T-cell (primary cell): Measurements from ENCODE around the gene ZNF678. TPM values are rescaled to one million over a fixed set of nuclear protein-coding genes. Genes with fewer than 3 reads are reported as not detected.
A peak's percentile ranks its signal among the peaks of the same experiment; 100 is the strongest.

ENCODE experiments used
- ATAC-seq, 4 experiments: fragments of 200-7000 bp in 3 of 4; fragments of 150-1000 bp in 1 of 4; cut with Tn5 transposase; replicated peaks in 1 of 4; 1 replicate in 3 of 4; 2 replicates in 1 of 4; pipeline ENCODE4 v1.10.0; 2021; ENCODE audit warnings: moderate library complexity in 3 of 4, mild to moderate bottlenecking in 2 of 4, moderate number of reproducible peaks in 1 of 4
- CTCF ChIA-PET, 2 donors: fragments of 300-600 bp; sonication (Branson Sonifier 250); formaldehyde crosslinking; loops; one replicate each; lab custom pipeline; 2022; ENCODE audit warnings: antibody characterized with exemption in 2 of 2; lab: Charles Lee
- POLR2A ChIA-PET, 2 donors: fragments of 300-600 bp; sonication (Branson Sonifier 250); formaldehyde crosslinking; loops; one replicate each; lab custom pipeline; 2022; ENCODE audit warnings: antibody characterized with exemption in 2 of 2; lab: Charles Lee
- DNase-seq, 35 experiments: peaks; one replicate each; pipeline versions ENCODE4 v3.0.0 to v3.0.0-alpha.2; 2013 to 2023
- H3K27ac ChIP-seq: one replicate; pipeline ENCODE4 v1.5.1; 2013; ENCODE audit warnings: low read length
- H3K27me3 ChIP-seq, 2 experiments: replicated peaks in 1 of 2; 1 replicate in 1 of 2; 2 replicates in 1 of 2; pipeline versions ENCODE4 v1.6.1 to v1.7.0; 2013; ENCODE audit warnings: low read length in 1 of 2, mixed read lengths in 1 of 2; ENCODE audit not compliant: control insufficient read depth in 2 of 2, insufficient read depth in 2 of 2; ENCODE audit errors: extremely low read depth in 1 of 2
- H3K36me3 ChIP-seq, 2 donors: 1 replicate in 1 of 2; 2 replicates in 1 of 2; pipeline versions ENCODE4 v1.6.1 to v1.7.0; 2013; ENCODE audit warnings: low read length in 1 of 2; ENCODE audit not compliant: control insufficient read depth in 2 of 2, insufficient read depth in 1 of 2; ENCODE audit errors: extremely low read depth in 1 of 2
- H3K4me1 ChIP-seq, 2 experiments: 1 replicate in 1 of 2; 2 replicates in 1 of 2; pipeline versions ENCODE4 v1.6.1 to v1.7.0; 2013; ENCODE audit warnings: low read length in 2 of 2, mixed read lengths in 1 of 2; ENCODE audit not compliant: insufficient read depth in 2 of 2, control insufficient read depth in 1 of 2; ENCODE audit errors: extremely low read depth in 1 of 2
- H3K4me3 ChIP-seq, 2 donors: 1 replicate in 1 of 2; 2 replicates in 1 of 2; pipeline versions ENCODE4 v1.5.1 to v1.7.0; 2013; ENCODE audit warnings: mild to moderate bottlenecking in 2 of 2, low read length in 1 of 2, moderate library complexity in 1 of 2; ENCODE audit not compliant: control insufficient read depth in 1 of 2; ENCODE audit errors: extremely low read depth in 1 of 2
- H3K9me3 ChIP-seq: 2 replicates; pipeline ENCODE4 v1.7.0; 2013
- H3K27ac Mint-ChIP-seq, 2 donors: one replicate each; pipeline ENCODE4 v1.8.0; 2020 to 2021; ENCODE audit warnings: mild to moderate bottlenecking in 2 of 2, mixed read lengths in 2 of 2
- H3K27me3 Mint-ChIP-seq, 2 donors: one replicate each; pipeline ENCODE4 v1.8.0; 2021 to 2022; ENCODE audit warnings: mixed read lengths in 2 of 2
- H3K36me3 Mint-ChIP-seq: one replicate; pipeline ENCODE4 v1.8.0; 2021; ENCODE audit warnings: mixed read lengths
- H3K4me1 Mint-ChIP-seq, 3 donors: one replicate each; pipeline ENCODE4 v1.8.0; 2020 to 2022; ENCODE audit warnings: mixed read lengths in 3 of 3, mild to moderate bottlenecking in 1 of 3
- H3K4me3 Mint-ChIP-seq, 3 donors: one replicate each; pipeline ENCODE4 v1.8.0; 2020 to 2022; ENCODE audit warnings: mild to moderate bottlenecking in 3 of 3, mixed read lengths in 3 of 3, moderate library complexity in 3 of 3
- H3K9me3 Mint-ChIP-seq, 3 donors: one replicate each; pipeline ENCODE4 v1.8.0; 2020 to 2022; ENCODE audit warnings: mixed read lengths in 3 of 3
- WGBS: methylation state at CpG from one replicate; pipeline ENCODE4 v1.1.5; 2013; ENCODE audit warnings: missing lambda C conversion rate; ENCODE audit not compliant: insufficient coverage; 5-methylcytosine and 5-hydroxymethylcytosine counted together
- total RNA-seq, 35 experiments: library from RNA in 6 of 35; stranded (reverse) in 6 of 35; fragments of 120-200 nt in 1 of 35; gene quantifications; one replicate each; pipeline versions ENCODE4 v1.2.1 to v1.2.4 and lab custom pipeline; 2013 to 2026

The ZNF678 gene
- total RNA-seq, 5 donors from 2014 or later (not counting 1 experiment from before 2014, with no cell fraction given) = 7.2 to 8.8 (median 7.4) TPM

- Histone ChIP-seq H3K36me3 (no peaks in the 10 kb centered on the region), H3K9me3 (no peaks in the 10 kb centered on the region), H3K4me1 (peaks cover 0 to 19% of the 10 kb centered on the region in 2 experiments), H3K4me3 (no peak overlapping the region), H3K27me3 (peaks cover 0 to 7% of the 10 kb centered on the region in 2 experiments), H3K27ac (no peak overlapping the region)
- peaks cover 5 to 7% (median 6%) of the 10 kb centered on the region in 3 donors for H3K4me1 Mint-ChIP-seq
- H3K36me3 Mint-ChIP-seq = no peaks in the 10 kb centered on the region
- no peak overlapping the region for H3K27ac Mint-ChIP-seq
- H3K4me3 Mint-ChIP-seq = peak overlapping the region in 2 of 3 donors; percentile 49 to 62
- CTCF ChIA-PET = interaction anchor here (0.7 to 1.0 kb wide), 3 partner anchors 9 to 932 kb away, joined by 3 read pairs; no protein-coding TSS in a partner anchor
- ATAC-seq = no peak
- 84% methylated on average over 4 of the region's 5 CpGs for WGBS
- no peak for DNase-seq
- peaks cover 0 to 2% (median 0%) of the 10 kb centered on the region in 3 donors for H3K9me3 Mint-ChIP-seq
- POLR2A ChIA-PET = interaction anchor here in 1 of 2 donors (0.8 kb wide), 1 partner anchor 166 kb away, joined by 3 read pairs; no protein-coding TSS in a partner anchor
- peaks cover 3 to 6% of the 10 kb centered on the region in 2 donors for H3K27me3 Mint-ChIP-seq
Observed at GRCh38 chr1:227540170-227541098, 22.9 kb upstream of the ZNF678 start.

- no peak overlapping the region for H3K4me3 ChIP-seq
- CTCF ChIA-PET = interaction anchor here (0.7 to 1.0 kb wide), 3 partner anchors 10 to 932 kb away, joined by 3 read pairs; no protein-coding TSS in a partner anchor
- 93% methylated on average over 2 of the region's 5 CpGs for WGBS
- Mint-ChIP-seq H3K36me3 (no peaks in the 10 kb centered on the region), H3K4me1 (peaks cover 5 to 7% (median 6%) of the 10 kb centered on the region in 3 donors), H3K4me3 (peak overlapping the region; percentile 46 to 62 (median 49)), H3K9me3 (no peaks in the 10 kb centered on the region), H3K27me3 (peaks cover 3 to 5% of the 10 kb centered on the region in 2 donors), H3K27ac (no peak overlapping the region)
- DNase-seq (no peak), ATAC-seq (no peak)
- no peak overlapping the region for H3K27ac ChIP-seq
- H3K4me1 ChIP-seq = peaks cover 0 to 19% of the 10 kb centered on the region in 2 experiments
- peaks cover 0 to 7% of the 10 kb centered on the region in 2 experiments for H3K27me3 ChIP-seq
- POLR2A ChIA-PET = no interaction called here
- no peaks in the 10 kb centered on the region for H3K36me3 ChIP-seq
- H3K9me3 ChIP-seq = no peaks in the 10 kb centered on the region
Observed at GRCh38 chr1:227541129-227541528, 22.2 kb upstream of the ZNF678 start.

GRCh38 chr1:227541796-227542152 is 21.6 kb upstream of the ZNF678 start:
- DNase-seq (no peak), ATAC-seq (no peak)
- Mint-ChIP-seq H3K27me3 (peaks cover 3 to 4% of the 10 kb centered on the region in 2 donors), H3K27ac (no peak overlapping the region), H3K4me1 (peaks cover 5 to 7% (median 6%) of the 10 kb centered on the region in 3 donors), H3K36me3 (no peaks in the 10 kb centered on the region), H3K9me3 (no peaks in the 10 kb centered on the region), H3K4me3 (peak overlapping the region; percentile 46 to 62 (median 49))
- H3K27ac ChIP-seq = no peak overlapping the region
- no peaks in the 10 kb centered on the region for H3K36me3 ChIP-seq
- peaks cover 0 to 19% of the 10 kb centered on the region in 2 experiments for H3K4me1 ChIP-seq
- H3K9me3 ChIP-seq = no peaks in the 10 kb centered on the region
- POLR2A ChIA-PET = no interaction called here
- WGBS = 40% methylated on average over 32 of the region's 32 CpGs
- peaks cover 0 to 8% of the 10 kb centered on the region in 2 experiments for H3K27me3 ChIP-seq
- peak overlapping the region; percentile 44 to 74 for H3K4me3 ChIP-seq
- CTCF ChIA-PET = interaction anchor here in 1 of 2 donors (0.7 kb wide), 1 partner anchor 151 kb away, joined by 3 read pairs; no protein-coding TSS in a partner anchor

- Histone ChIP-seq H3K27ac (peak overlapping the region; percentile 52), H3K9me3 (no peaks in the 10 kb centered on the region), H3K27me3 (peaks cover 0 to 15% of the 10 kb centered on the region in 2 experiments), H3K4me3 (peak overlapping the region; percentile 44 to 74), H3K36me3 (no peaks in the 10 kb centered on the region), H3K4me1 (peaks cover 0 to 19% of the 10 kb centered on the region in 2 experiments)
- no peaks in the 10 kb centered on the region for H3K9me3 Mint-ChIP-seq
- ATAC-seq (peak; percentile 97), DNase-seq (peak; percentile 79 to 92 (median 87))
- ChIA-PET POLR2A (interaction anchor here (0.6 to 0.7 kb wide), 3 partner anchors 9 to 1913 kb away, joined by 3 to 5 read pairs (median 3); no protein-coding TSS in a partner anchor), CTCF (interaction anchor here (0.7 to 1.0 kb wide), 5 partner anchors 18 to 406 kb away, joined by 3 to 15 read pairs (median 3); partner anchors contain the start of gene ZNF678 (in 1 of the 2))
- H3K27me3 Mint-ChIP-seq = peaks cover 3 to 4% of the 10 kb centered on the region in 2 donors
- H3K4me1 Mint-ChIP-seq = peaks cover 5 to 7% (median 6%) of the 10 kb centered on the region in 3 donors
- no peaks in the 10 kb centered on the region for H3K36me3 Mint-ChIP-seq
- H3K4me3 Mint-ChIP-seq = peak overlapping the region; percentile 57 to 69 (median 67)
- WGBS = 4% methylated on average over 76 of the region's 84 CpGs
- H3K27ac Mint-ChIP-seq = peak overlapping the region in 1 of 2 donors; percentile 11
Observed at GRCh38 chr1:227542153-227543120, 20.9 kb upstream of the ZNF678 start.

- WGBS = 94% methylated on average over 12 of the region's 14 CpGs
- ChIA-PET CTCF (interaction anchor here (0.6 to 1.0 kb wide), 3 partner anchors 20 to 995 kb away, joined by 3 to 15 read pairs (median 3); partner anchors contain the start of gene ZNF678 (in 1 of the 2)), POLR2A (no interaction called here)
- Histone ChIP-seq H3K4me3 (no peak overlapping the region), H3K4me1 (peaks cover 0 to 19% of the 10 kb centered on the region in 2 experiments), H3K9me3 (no peaks in the 10 kb centered on the region), H3K36me3 (no peaks in the 10 kb centered on the region), H3K27me3 (peaks cover 0 to 22% of the 10 kb centered on the region in 2 experiments), H3K27ac (no peak overlapping the region)
- DNase-seq (no peak), ATAC-seq (no peak)
- H3K4me3 Mint-ChIP-seq = peak overlapping the region; percentile 57 to 69 (median 67)
- no peaks in the 10 kb centered on the region for H3K9me3 Mint-ChIP-seq
- peaks cover 5 to 7% (median 6%) of the 10 kb centered on the region in 3 donors for H3K4me1 Mint-ChIP-seq
- H3K27ac Mint-ChIP-seq = peak overlapping the region in 1 of 2 donors; percentile 11
- H3K36me3 Mint-ChIP-seq = no peaks in the 10 kb centered on the region
- no peaks in the 10 kb centered on the region for H3K27me3 Mint-ChIP-seq
Observed at GRCh38 chr1:227543283-227544066, 19.9 kb upstream of the ZNF678 start.
